B cell (primary cell): Measurements from ENCODE around the gene CXXC5. TPM values are rescaled to one million over a fixed set of nuclear protein-coding genes. Genes with fewer than 3 reads are reported as not detected.

Experiments
- ATAC-seq: fragments of 200-7000 bp; cut with Tn5 transposase; one replicate; pipeline ENCODE4 v1.10.0; 2021; ENCODE audit warnings: low read depth, mild to moderate bottlenecking, moderate number of reproducible peaks, moderate library complexity
- CTCF ChIA-PET: fragments of 350-600 bp; sonication (Branson Sonifier 250); formaldehyde crosslinking; loops from one replicate; lab custom pipeline; 2021; ENCODE audit warnings: antibody characterized with exemption, inconsistent platforms; lab: Charles Lee
- POLR2A ChIA-PET: fragments of 350-600 bp; sonication (Branson Sonifier 250); formaldehyde crosslinking; loops from one replicate; lab custom pipeline; 2021; ENCODE audit warnings: antibody characterized with exemption; lab: Charles Lee
- DNase-seq: peaks from one replicate; pipeline ENCODE4 v3.0.0; 2013
- H2AFZ ChIP-seq: 2 replicates; pipeline ENCODE4 v1.6.1; 2012; ENCODE audit warnings: mild to moderate bottlenecking, low read depth, low read length; ENCODE audit not compliant: insufficient read depth, poor library complexity, severe bottlenecking
- H3K27ac ChIP-seq, 2 donors: 1 replicate in 1 of 2; 2 replicates in 1 of 2; pipeline ENCODE4 v1.5.1; 2012 to 2013; ENCODE audit warnings: low read length in 2 of 2, mild to moderate bottlenecking in 2 of 2, moderate library complexity in 1 of 2
- H3K27me3 ChIP-seq, 4 experiments: fragments of 200-600 bp in 1 of 4; sonication (generic) in 1 of 4; replicated peaks in 1 of 4; 1 replicate in 2 of 4; 2 replicates in 2 of 4; pipeline versions ENCODE4 v1.6.1 to v1.7.0; 2013 to 2016; ENCODE audit warnings: low read length in 3 of 4, mild to moderate bottlenecking in 2 of 4, mixed read lengths in 1 of 4, moderate library complexity in 1 of 4; ENCODE audit not compliant: insufficient read depth in 4 of 4, control insufficient read depth in 3 of 4; ENCODE audit errors: control extremely low read depth in 1 of 4
- H3K36me3 ChIP-seq, 2 experiments: replicated peaks in 1 of 2; 1 replicate in 1 of 2; 2 replicates in 1 of 2; pipeline versions ENCODE4 v1.6.1 to v1.7.1; 2013; ENCODE audit warnings: low read length in 1 of 2; ENCODE audit not compliant: insufficient read depth in 2 of 2, control insufficient read depth in 1 of 2; ENCODE audit errors: control extremely low read depth in 1 of 2, extremely low read depth in 1 of 2
- H3K4me1 ChIP-seq, 2 donors: fragments of 200-600 bp in 1 of 2; sonication (generic) in 1 of 2; 1 replicate in 1 of 2; 2 replicates in 1 of 2; pipeline versions ENCODE4 v1.5.1 to v1.6.1; 2013 to 2017; ENCODE audit warnings: low read length in 2 of 2; ENCODE audit not compliant: control insufficient read depth in 2 of 2, insufficient read depth in 2 of 2
- H3K4me2 ChIP-seq: replicated peaks from 2 replicates; pipeline ENCODE3; 2012; ENCODE audit warnings: mild to moderate bottlenecking, low read depth, low read length; ENCODE audit not compliant: poor library complexity, severe bottlenecking
- H3K4me3 ChIP-seq, 5 experiments: fragments of 200-600 bp in 1 of 5; sonication (generic) in 1 of 5; 1 replicate in 3 of 5; 2 replicates in 2 of 5; pipeline versions ENCODE4 v1.5.1 to v1.7.0; 2011 to 2016; ENCODE audit warnings: low read length in 4 of 5, mild to moderate bottlenecking in 4 of 5, low read depth in 2 of 5, control low read depth in 1 of 5, moderate library complexity in 1 of 5; ENCODE audit not compliant: insufficient read depth in 1 of 5; ENCODE audit errors: control extremely low read depth in 1 of 5, extremely low read depth in 1 of 5
- H3K79me2 ChIP-seq: fragments of 200-600 bp; sonication (generic); one replicate; pipeline ENCODE4 v1.6.0; 2016; ENCODE audit warnings: low read length; ENCODE audit not compliant: control insufficient read depth, insufficient read depth
- H3K9ac ChIP-seq: fragments of 200-600 bp; sonication (generic); 2 replicates; pipeline ENCODE4 v1.6.1; 2017; ENCODE audit warnings: mild to moderate bottlenecking, low read length, moderate library complexity
- H3K9me3 ChIP-seq, 3 donors: one replicate each; pipeline versions ENCODE4 v1.6.1 to v1.7.1; 2013; ENCODE audit warnings: low read length in 2 of 3; ENCODE audit not compliant: control insufficient read depth in 2 of 3, insufficient read depth in 1 of 3; ENCODE audit errors: control extremely low read depth in 1 of 3
- H4K20me1 ChIP-seq: 2 replicates; pipeline ENCODE4 v1.6.0; 2012; ENCODE audit warnings: mild to moderate bottlenecking, low read length; ENCODE audit not compliant: insufficient read depth, control insufficient read depth, poor library complexity, severe bottlenecking
- H3K27ac Mint-ChIP-seq: one replicate; pipeline ENCODE4 v1.8.0; 2021; ENCODE audit warnings: mixed read lengths
- H3K27me3 Mint-ChIP-seq: one replicate; pipeline ENCODE4 v1.8.0; 2021; ENCODE audit warnings: mixed read lengths
- H3K4me1 Mint-ChIP-seq: one replicate; pipeline ENCODE4 v1.8.0; 2021; ENCODE audit warnings: mixed read lengths
- H3K4me3 Mint-ChIP-seq: one replicate; pipeline ENCODE4 v1.8.0; 2021; ENCODE audit warnings: mixed read lengths
- H3K9me3 Mint-ChIP-seq: one replicate; pipeline ENCODE4 v1.8.0; 2022; ENCODE audit warnings: mixed read lengths; ENCODE audit not compliant: insufficient read depth
- CTCF ChIP-seq: fragments of 200-600 bp; IDR thresholded peaks from one replicate; pipeline ENCODE4 v1.8.0; 2022; ENCODE audit warnings: antibody characterized with exemption, mild to moderate bottlenecking
- EZH2 ChIP-seq: IDR thresholded peaks from 2 replicates; pipeline ENCODE4 v1.6.1; 2012; ENCODE audit warnings: borderline replicate concordance, low read depth, mild to moderate bottlenecking, moderate library complexity, low read length; ENCODE audit not compliant: insufficient read depth, poor library complexity, severe bottlenecking
- WGBS: methylation state at CpG from one replicate; pipeline ENCODE4 v1.1.5; 2013; ENCODE audit warnings: missing lambda C conversion rate; ENCODE audit not compliant: insufficient coverage; 5-methylcytosine and 5-hydroxymethylcytosine counted together
- intact Hi-C: fragments of 100-400 bp; cut with micrococcal nuclease; formaldehyde crosslinking; loops from one replicate; pipeline ENCODE4 v1.10.0; 2022
- polyA plus RNA-seq: library from polyadenylated mRNA; depleted of rRNA; stranded (reverse); fragments of >200 nt; gene quantifications from 2 replicates; pipeline ENCODE4 v1.2.3, GENCODE V29; 2012
- total RNA-seq, 2 donors: library from RNA; stranded (reverse); fragments of 120-200 nt in 1 of 2; gene quantifications; 1 replicate in 1 of 2; 2 replicates in 1 of 2; pipeline versions ENCODE4 v1.2.3 to v1.2.4, GENCODE V29; 2013 to 2022

CXXC5 gene
- total and polyA plus RNA-seq, 2 donors (not counting 1 experiment from before 2014, with no cell fraction given), result 126 to 143 TPM

GRCh38 chr5:139693676-139694364 is 45.7 kb downstream of the CXXC5 start:
- no peak overlapping the region for H3K9ac ChIP-seq
- no peaks in the 10 kb centered on the region for H3K79me2 ChIP-seq
- peaks cover 0 to 27% (median 10%) of the 10 kb centered on the region in 4 experiments for H3K27me3 ChIP-seq
- no peak overlapping the region for H3K4me2 ChIP-seq
- ATAC-seq, result no peak
- no peak overlapping the region for H2AFZ ChIP-seq
- H3K4me1 ChIP-seq, result peaks cover 38 to 48% of the 10 kb centered on the region in 2 donors
- no peaks in the 10 kb centered on the region for H3K36me3 ChIP-seq
- Mint-ChIP-seq H3K27me3 (peaks cover 12% of the 10 kb centered on the region), H3K4me1 (peaks cover 44% of the 10 kb centered on the region), H3K9me3 (no peaks in the 10 kb centered on the region), H3K4me3 (no peak overlapping the region), H3K27ac (peak overlapping the region; percentile 11)
- 96% methylated on average over 3 of the region's 3 CpGs for WGBS
- peaks cover 9% of the 10 kb centered on the region for H4K20me1 ChIP-seq
- H3K4me3 ChIP-seq, result no peak overlapping the region
- CTCF ChIA-PET, result interaction anchor here (0.5 to 14.0 kb wide), 6 partner anchors 17 to 162 kb away, joined by 3 to 502 read pairs (median 4); no protein-coding TSS in a partner anchor
- POLR2A ChIA-PET, result interaction anchor here (0.9 to 1.3 kb wide), 2 partner anchors 17 to 27 kb away, joined by 4 to 7 read pairs; no protein-coding TSS in a partner anchor
- DNase-seq, result no peak
- peaks cover 0 to 8% (median 0%) of the 10 kb centered on the region in 3 donors for H3K9me3 ChIP-seq
- TF ChIP-seq EZH2 (no peak), CTCF (no peak)
- H3K27ac ChIP-seq, result no peak overlapping the region
- intact Hi-C loops, result loop anchor here (10.0 kb wide), 1 partner anchor 51 kb away; no protein-coding TSS in a partner anchor

DNA sequence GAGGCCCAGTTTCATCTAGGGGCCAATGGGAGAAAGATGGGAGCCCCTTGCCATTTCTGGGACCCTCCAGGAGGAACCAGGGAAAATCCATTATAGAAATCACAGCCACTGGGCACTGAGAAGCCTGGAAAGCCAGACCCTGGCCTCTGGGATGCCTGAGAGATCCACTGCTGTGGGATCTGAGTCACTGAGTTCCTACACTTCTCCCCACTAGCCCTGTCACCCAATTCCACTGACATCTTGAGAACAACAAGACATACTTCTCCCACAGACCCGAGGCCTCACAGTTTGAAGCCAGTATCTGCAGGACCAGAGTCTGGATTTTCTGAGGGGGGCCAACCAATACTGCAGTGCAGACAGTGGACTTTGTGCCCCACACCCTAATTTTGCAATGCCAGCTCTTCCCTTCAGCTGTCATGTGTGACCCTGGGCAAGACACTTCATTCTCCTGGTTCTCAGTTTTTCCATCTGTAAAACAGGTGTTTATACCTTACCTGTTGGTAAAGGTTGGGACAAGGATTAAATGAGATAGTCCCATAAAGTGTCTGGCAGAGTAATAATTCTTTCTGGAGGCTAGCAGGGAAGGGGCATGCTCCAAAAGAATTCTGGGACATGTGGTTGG is 46.5 kb downstream of the CXXC5 start:
- H3K4me1 ChIP-seq, result peaks cover 34 to 48% of the 10 kb centered on the region in 2 donors
- H3K9me3 ChIP-seq, result peaks cover 0 to 7% (median 0%) of the 10 kb centered on the region in 3 donors
- no peak overlapping the region for H3K4me3 ChIP-seq
- ChIA-PET POLR2A (no interaction called here), CTCF (interaction anchor here (3.6 to 9.1 kb wide), 2 partner anchors 60 to 72 kb away, joined by 26 to 125 read pairs; no protein-coding TSS in a partner anchor)
- H3K27ac ChIP-seq, result no peak overlapping the region
- ATAC-seq (no peak), DNase-seq (no peak)
- no peaks in the 10 kb centered on the region for H3K79me2 ChIP-seq
- intact Hi-C loops, result loop anchor here (5.0 to 10.0 kb wide), 2 partner anchors 50 to 272 kb away; no protein-coding TSS in a partner anchor
- WGBS, result 92% methylated on average over 1 of the region's 1 CpG
- H3K36me3 ChIP-seq, result no peaks in the 10 kb centered on the region
- H3K4me2 ChIP-seq, result no peak overlapping the region
- no peak overlapping the region for H3K4me3 Mint-ChIP-seq
- peaks cover 0 to 28% (median 10%) of the 10 kb centered on the region in 4 experiments for H3K27me3 ChIP-seq
- no peak overlapping the region for H3K27ac Mint-ChIP-seq
- no peaks in the 10 kb centered on the region for H3K9me3 Mint-ChIP-seq
- H3K9ac ChIP-seq, result no peak overlapping the region
- TF ChIP-seq CTCF (no peak), EZH2 (no peak)
- H3K4me1 Mint-ChIP-seq, result peaks cover 44% of the 10 kb centered on the region
- peaks cover 4% of the 10 kb centered on the region for H4K20me1 ChIP-seq
- peaks cover 16% of the 10 kb centered on the region for H3K27me3 Mint-ChIP-seq
- H2AFZ ChIP-seq, result no peak overlapping the region
